HG03139 (cell line): ENCODE data around the gene FARP1.

ENCODE experiments used
- ATAC-seq: cut with Tn5 transposase; IDR thresholded peaks from one replicate; pipeline ENCODE4 v1.9.1; 2021; ENCODE audit not compliant: unreplicated experiment

FARP1 gene

GRCh38 chr13:98142380-98143156 lies at the start of gene FARP1:
Gene FARP1 (plus strand): TSS chr13:98143094. CDS start chr13:98213243, 70,149 bp downstream.
- ATAC-seq, result peak; percentile 74

- ATAC-seq, result no peak
Measured at GRCh38 chr13:98094678-98095266, 48.1 kb upstream of the FARP1 start.

- ATAC-seq, result no peak
Measured at GRCh38 chr13:98096059-98096458, 46.8 kb upstream of the FARP1 start.

- ATAC-seq, result no peak
Measured at GRCh38 chr13:98097749-98098148, 45.1 kb upstream of the FARP1 start.

- no peak for ATAC-seq
Measured at GRCh38 chr13:98098516-98098915, 44.4 kb upstream of the FARP1 start.

GRCh38 chr13:98099627-98100026 lies 43.3 kb upstream of the FARP1 start:
- ATAC-seq, result no peak

- no peak for ATAC-seq
Measured at GRCh38 chr13:98100481-98100880, 42.4 kb upstream of the FARP1 start.

- no peak for ATAC-seq
Measured at GRCh38 chr13:98103531-98103930, 39.4 kb upstream of the FARP1 start.

GRCh38 chr13:98103942-98104880 lies 38.7 kb upstream of the FARP1 start:
- no peak for ATAC-seq

- ATAC-seq, result no peak
Measured at GRCh38 chr13:98105929-98106336, 37.0 kb upstream of the FARP1 start.

GRCh38 chr13:98108341-98108740 lies 34.6 kb upstream of the FARP1 start:
- ATAC-seq, result no peak

GRCh38 chr13:98109226-98109853 lies 33.6 kb upstream of the FARP1 start:
- no peak for ATAC-seq

GRCh38 chr13:98110749-98111148 lies 32.1 kb upstream of the FARP1 start:
- no peak for ATAC-seq

GRCh38 chr13:98111168-98112098 lies 31.5 kb upstream of the FARP1 start:
- ATAC-seq, result no peak

- ATAC-seq, result no peak
Measured at GRCh38 chr13:98112456-98112855, 30.4 kb upstream of the FARP1 start.

- ATAC-seq, result no peak
Measured at GRCh38 chr13:98118865-98119264, 24.0 kb upstream of the FARP1 start.

- no peak for ATAC-seq
Measured at GRCh38 chr13:98123176-98123575, 19.7 kb upstream of the FARP1 start.

GRCh38 chr13:98129059-98129746 lies 13.7 kb upstream of the FARP1 start:
- ATAC-seq, result no peak

- peak; percentile 81 for ATAC-seq
Measured at GRCh38 chr13:98133946-98134345, 8.9 kb upstream of the FARP1 start.
